ENCODE results near the gene CENPS. TPM values are rescaled to one million over a fixed set of nuclear protein-coding genes. Genes with fewer than 3 reads are reported as not detected.

Gene CENPS
- total and polyA plus RNA-seq, 2 of the 13 experiments (the other 11 are each of a cell fraction or from before 2014, with no cell fraction given), result 3.3 to 22.0 TPM

- TF ChIP-seq ZBTB40 (IDR thresholded peaks at IDR 0.05), result no peak
- no peak; the same call in none of the 2 replicates for TF ChIP-seq ZBTB40 (CRISPR knock-in tag; IDR thresholded peaks at IDR 0.05)
- TF ChIP-seq TP53 (CRISPR knock-in tag; conservative IDR thresholded peaks at IDR 0.05), result 0 out of 2 replicates have a peak, but pooled peaks have one; percentile 37
- no peak; the same call in 1 of the 2 replicates for TF ChIP-seq HOXA5 (CRISPR knock-in tag; IDR thresholded peaks at IDR 0.05)
- peak; percentile 75 for TF ChIP-seq PATZ1 (CRISPR knock-in tag; IDR thresholded peaks at IDR 0.05)
- peak; percentile 66; the same call in 1 of the 2 replicates for TF ChIP-seq NCOA1 (CRISPR knock-in tag; IDR thresholded peaks at IDR 0.05)
- peak; percentile 14; the same call in 1 of the 2 replicates for TF ChIP-seq ZNF691 (CRISPR knock-in tag; IDR thresholded peaks at IDR 0.05; ENCODE audit: borderline replicate concordance, low read depth)
- TF ChIP-seq RELA (CRISPR knock-in tag; IDR thresholded peaks at IDR 0.05), result peak; percentile 7; the same call in 1 of the 2 replicates
- TF ChIP-seq ZFP37 (CRISPR knock-in tag; IDR thresholded peaks at IDR 0.05; ENCODE audit: borderline replicate concordance), result no peak
- TF ChIP-seq MED8 (CRISPR knock-in tag; IDR thresholded peaks at IDR 0.05; ENCODE audit: insufficient replicate concordance), result peak; percentile 72
- TF ChIP-seq KDM5B (CRISPR knock-in tag; IDR thresholded peaks at IDR 0.05; ENCODE audit: borderline replicate concordance), result peak; percentile 81
- TF ChIP-seq MAX (IDR thresholded peaks at IDR 0.05), result peak; percentile 88
- peak; percentile 69; the same call in 1 of the 2 replicates for TF ChIP-seq ZBTB20 (CRISPR knock-in tag; IDR thresholded peaks at IDR 0.05; ENCODE audit: borderline replicate concordance, low read depth)
- TF ChIP-seq HNF4A (CRISPR knock-in tag; IDR thresholded peaks at IDR 0.05), result no peak; the same call in 1 of the 2 replicates
- TF ChIP-seq HMG20B (CRISPR knock-in tag; conservative IDR thresholded peaks at IDR 0.05), result peak; percentile 61; the same call in 1 of the 2 replicates
- 0 out of 2 replicates have a peak, but pooled peaks have one; percentile 39 for TF ChIP-seq RARG (CRISPR knock-in tag; IDR thresholded peaks at IDR 0.05; ENCODE audit: low read depth)
- TF ChIP-seq PLRG1 (conservative IDR thresholded peaks at IDR 0.05), result no peak
- TF ChIP-seq MIER3 (CRISPR knock-in tag; IDR thresholded peaks at IDR 0.05; ENCODE audit: borderline replicate concordance), result peak; percentile 88
These were observed 31.3 kb upstream of the CENPS start, which contains the start of gene PGD (continued) for GRCh38 chr1:10398734-10399443.
